ENCODE results near the gene TNS1. TPM values are rescaled to one million over a fixed set of nuclear protein-coding genes. Genes with fewer than 3 reads are reported as not detected.

TNS1 gene
- total RNA-seq, 1 donor from 2014 or later: 59.2 TPM

- H3K4me3 Mint-ChIP-seq: peak overlapping the region; percentile 17
- peaks cover 67% of the 10 kb centered on the region for H3K4me1 Mint-ChIP-seq (ENCODE audit: unreplicated experiment)
- H3K27ac Mint-ChIP-seq: peak overlapping the region; percentile 9
- TF ChIP-seq CTCF (conservative IDR thresholded peaks at IDR 0.05): no peak
- H3K36me3 Mint-ChIP-seq: peaks cover 7% of the 10 kb centered on the region
- no peak for DNase-seq (ENCODE audit: extremely low spot score, unreplicated experiment)
- no peaks in the 10 kb centered on the region for H3K27me3 Mint-ChIP-seq
- H3K9me3 Mint-ChIP-seq: peaks cover 4% of the 10 kb centered on the region
Observed at GRCh38 chr2:217949447-217949846, 53.3 kb downstream of the TNS1 start.

GRCh38 chr2:217948897-217949296 is 53.9 kb downstream of the TNS1 start:
- no peak for TF ChIP-seq CTCF (conservative IDR thresholded peaks at IDR 0.05)
- no peak overlapping the region for H3K4me3 Mint-ChIP-seq
- no peak for DNase-seq (ENCODE audit: extremely low spot score, unreplicated experiment)
- no peaks in the 10 kb centered on the region for H3K27me3 Mint-ChIP-seq
- peaks cover 7% of the 10 kb centered on the region for H3K36me3 Mint-ChIP-seq
- H3K9me3 Mint-ChIP-seq: peaks cover 4% of the 10 kb centered on the region
- H3K4me1 Mint-ChIP-seq (ENCODE audit: unreplicated experiment): peaks cover 69% of the 10 kb centered on the region
- peak overlapping the region; percentile 34 for H3K27ac Mint-ChIP-seq

- H3K27ac Mint-ChIP-seq: peak overlapping the region; percentile 34
- peaks cover 74% of the 10 kb centered on the region for H3K4me1 Mint-ChIP-seq (ENCODE audit: unreplicated experiment)
- no peak overlapping the region for H3K4me3 Mint-ChIP-seq
Observed at GRCh38 chr2:217948351-217948791, 54.4 kb downstream of the TNS1 start.

GRCh38 chr2:217947383-217948350 is 55.1 kb downstream of the TNS1 start:
- H3K27ac Mint-ChIP-seq: peak overlapping the region; percentile 40
- peaks cover 4% of the 10 kb centered on the region for H3K9me3 Mint-ChIP-seq
- peak overlapping the region; percentile 67 for H3K4me3 Mint-ChIP-seq
- H3K36me3 Mint-ChIP-seq: peaks cover 7% of the 10 kb centered on the region
- no peak for DNase-seq (ENCODE audit: extremely low spot score, unreplicated experiment)
- H3K4me1 Mint-ChIP-seq (ENCODE audit: unreplicated experiment): peaks cover 76% of the 10 kb centered on the region
- no peaks in the 10 kb centered on the region for H3K27me3 Mint-ChIP-seq
- TF ChIP-seq CTCF (conservative IDR thresholded peaks at IDR 0.05): no peak

More at GRCh38 chr2:217948351-217948791, 54.4 kb downstream of the TNS1 start:
- peaks cover 4% of the 10 kb centered on the region for H3K9me3 Mint-ChIP-seq
- no peaks in the 10 kb centered on the region for H3K27me3 Mint-ChIP-seq
- H3K36me3 Mint-ChIP-seq: peaks cover 7% of the 10 kb centered on the region
- TF ChIP-seq CTCF (conservative IDR thresholded peaks at IDR 0.05): no peak
- DNase-seq (ENCODE audit: extremely low spot score, unreplicated experiment): no peak

- Mint-ChIP-seq H3K9me3 (no peaks in the 10 kb centered on the region), H3K27me3 (no peaks in the 10 kb centered on the region), H3K36me3 (no peaks in the 10 kb centered on the region), H3K27ac (peak overlapping the region; percentile 12), H3K4me1 (ENCODE audit: unreplicated experiment) (peaks cover 63% of the 10 kb centered on the region), H3K4me3 (peak overlapping the region; percentile 54)
- no peak for DNase-seq (ENCODE audit: extremely low spot score, unreplicated experiment)
- TF ChIP-seq CTCF (conservative IDR thresholded peaks at IDR 0.05): no peak
Observed at GRCh38 chr2:217946051-217946450, 56.7 kb downstream of the TNS1 start.

Measured in type B pancreatic cell (in vitro differentiated cells).